WI38 (cell line): Measurements from ENCODE around the gene CDK19.
"Not testable (repeated sequence)": the region's sequence is repeated elsewhere in the genome, so short reads cannot be mapped to it uniquely, and the experiment has no call there.

Source experiments
- H3K4me3 ChIP-seq: 2 replicates; pipeline ENCODE4 v1.5.1; 2011; ENCODE audit warnings: low read depth, mild to moderate bottlenecking, control low read depth, low read length
- CTCF ChIP-seq: IDR thresholded peaks from 2 replicates; pipeline ENCODE4 v1.5.1; 2012; ENCODE audit warnings: low read depth, mild to moderate bottlenecking, control low read depth, low read length

The CDK19 gene

GRCh38 chr6:110609101-110609500, 206.2 kb downstream of the CDK19 start:
- H3K4me3 ChIP-seq, result no peak overlapping the region
- no peak for TF ChIP-seq CTCF

GRCh38 chr6:110608151-110608550, 207.1 kb downstream of the CDK19 start:
- no peak overlapping the region for H3K4me3 ChIP-seq
- TF ChIP-seq CTCF, result no peak

GRCh38 chr6:110606151-110606550, 209.1 kb downstream of the CDK19 start:
- H3K4me3 ChIP-seq, result no peak overlapping the region
- no peak for TF ChIP-seq CTCF

GRCh38 chr6:110600640-110601039, 214.6 kb downstream of the CDK19 start:
- H3K4me3 ChIP-seq, result not testable (repeated sequence)

GRCh38 chr6:110597761-110598160, 217.5 kb downstream of the CDK19 start:
- no peak for TF ChIP-seq CTCF
- H3K4me3 ChIP-seq, result no peak overlapping the region

- no peak for TF ChIP-seq CTCF
- no peak overlapping the region for H3K4me3 ChIP-seq
Measured at GRCh38 chr6:110596354-110596753, 218.9 kb downstream of the CDK19 start.

GRCh38 chr6:110595112-110595511, 220.2 kb downstream of the CDK19 start:
- H3K4me3 ChIP-seq, result no peak overlapping the region
- TF ChIP-seq CTCF, result no peak

- no peak overlapping the region for H3K4me3 ChIP-seq
- TF ChIP-seq CTCF, result no peak
Measured at GRCh38 chr6:110593637-110594036, 221.6 kb downstream of the CDK19 start.
